ENCODE results near the gene CTSO.

CTSO gene

DNA sequence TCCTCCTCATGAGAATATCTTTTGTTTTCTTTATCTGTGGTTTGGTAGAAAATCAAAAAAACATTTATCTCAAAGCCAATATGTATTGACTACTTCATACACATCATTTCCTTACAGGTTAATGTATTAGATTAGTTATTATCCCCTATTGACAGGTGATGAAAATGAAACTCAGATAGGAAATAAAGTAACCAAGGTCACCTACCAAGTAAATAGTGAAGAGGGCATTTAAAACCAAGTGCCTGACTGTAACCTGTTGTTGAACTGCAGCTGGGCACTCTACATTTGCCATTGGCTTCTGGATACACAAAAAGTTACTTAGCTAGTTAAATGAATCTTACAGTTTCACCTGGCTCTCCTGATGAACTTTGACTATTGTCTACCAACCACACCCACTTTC is 41.4 kb upstream of the CTSO start:
- Histone ChIP-seq H3K4me1 (ENCODE audit: insufficient read depth, low read length, poor library complexity, severe bottlenecking) (no peaks in the 10 kb centered on the region), H4K20me1 (ENCODE audit: insufficient read depth, low read length, poor library complexity, severe bottlenecking) (no peaks in the 10 kb centered on the region), H3F3A (ENCODE audit: low read depth) (no peaks in the 10 kb centered on the region), H3K9ac (ENCODE audit: low read depth, low read length, poor library complexity, severe bottlenecking) (no peak overlapping the region), H3K4me2 (ENCODE audit: low read depth, low read length, poor library complexity, severe bottlenecking) (no peak overlapping the region), H3K79me2 (ENCODE audit: insufficient read depth, low read length) (no peaks in the 10 kb centered on the region), H3K9me2 (replicated peaks; ENCODE audit: low read depth, low read length) (no peaks in the 10 kb centered on the region), H2AFZ (ENCODE audit: low read length) (no peak overlapping the region), H3K27me3 (ENCODE audit: insufficient read depth, low read length, poor library complexity, severe bottlenecking) (no peaks in the 10 kb centered on the region), H3K4me3 (ENCODE audit: low read length, poor library complexity, severe bottlenecking) (no peak overlapping the region), H3K9me3 (ENCODE audit: insufficient read depth, low read depth, low read length) (no peaks in the 10 kb centered on the region), H3K36me3 (ENCODE audit: insufficient read depth, low read length) (no peaks in the 10 kb centered on the region)
- TF ChIP-seq EZH2phosphoT487 (IDR thresholded peaks at IDR 0.05; ENCODE audit: borderline replicate concordance), result no peak
- TF ChIP-seq, protein P1, sequence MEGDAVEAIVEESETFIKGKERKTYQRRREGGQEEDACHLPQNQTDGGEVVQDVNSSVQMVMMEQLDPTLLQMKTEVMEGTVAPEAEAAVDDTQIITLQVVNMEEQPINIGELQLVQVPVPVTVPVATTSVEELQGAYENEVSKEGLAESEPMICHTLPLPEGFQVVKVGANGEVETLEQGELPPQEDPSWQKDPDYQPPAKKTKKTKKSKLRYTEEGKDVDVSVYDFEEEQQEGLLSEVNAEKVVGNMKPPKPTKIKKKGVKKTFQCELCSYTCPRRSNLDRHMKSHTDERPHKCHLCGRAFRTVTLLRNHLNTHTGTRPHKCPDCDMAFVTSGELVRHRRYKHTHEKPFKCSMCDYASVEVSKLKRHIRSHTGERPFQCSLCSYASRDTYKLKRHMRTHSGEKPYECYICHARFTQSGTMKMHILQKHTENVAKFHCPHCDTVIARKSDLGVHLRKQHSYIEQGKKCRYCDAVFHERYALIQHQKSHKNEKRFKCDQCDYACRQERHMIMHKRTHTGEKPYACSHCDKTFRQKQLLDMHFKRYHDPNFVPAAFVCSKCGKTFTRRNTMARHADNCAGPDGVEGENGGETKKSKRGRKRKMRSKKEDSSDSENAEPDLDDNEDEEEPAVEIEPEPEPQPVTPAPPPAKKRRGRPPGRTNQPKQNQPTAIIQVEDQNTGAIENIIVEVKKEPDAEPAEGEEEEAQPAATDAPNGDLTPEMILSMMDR (conservative IDR thresholded peaks at IDR 0.05; ENCODE audit: low read length), result no peak

DNA sequence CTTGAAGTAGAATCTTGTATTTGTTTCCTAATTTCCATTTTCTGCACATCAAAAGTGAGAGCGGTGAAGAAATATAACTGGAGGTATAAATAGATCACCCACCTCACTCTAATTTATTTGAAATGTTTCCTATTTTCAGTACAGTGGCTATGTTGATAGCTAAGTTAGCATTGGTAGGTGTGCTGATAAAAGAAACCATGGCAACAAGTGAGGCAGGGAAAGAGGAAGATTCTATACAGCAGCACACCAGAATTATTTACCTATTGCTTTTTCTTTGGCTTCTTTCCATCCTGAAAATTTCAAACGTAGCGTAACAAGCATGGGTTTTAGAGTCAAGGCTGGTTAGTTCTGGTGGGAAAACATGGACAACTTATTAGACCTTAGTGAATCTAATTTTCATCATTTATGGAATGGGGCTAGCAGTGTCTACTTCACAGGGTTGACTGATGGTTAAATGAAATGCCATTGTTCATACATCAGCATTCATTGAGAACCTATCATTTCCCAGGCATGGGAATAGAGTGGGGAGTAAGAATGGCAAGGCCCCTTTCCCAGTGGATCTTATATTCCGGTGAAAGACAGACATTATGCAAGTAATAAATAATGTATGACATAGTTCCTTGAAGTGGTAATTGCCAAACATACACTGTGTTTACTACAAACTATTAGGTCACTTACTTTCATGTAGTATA is 30.6 kb upstream of the CTSO start:
- TF ChIP-seq, protein P1 (conservative IDR thresholded peaks at IDR 0.05; ENCODE audit: low read length), result no peak
- TF ChIP-seq EZH2phosphoT487 (IDR thresholded peaks at IDR 0.05; ENCODE audit: borderline replicate concordance), result no peak
- Histone ChIP-seq H3K4me2 (ENCODE audit: low read depth, low read length, poor library complexity, severe bottlenecking) (no peak overlapping the region), H3K27me3 (ENCODE audit: insufficient read depth, low read length, poor library complexity, severe bottlenecking) (no peaks in the 10 kb centered on the region), H3K9ac (ENCODE audit: low read depth, low read length, poor library complexity, severe bottlenecking) (no peak overlapping the region), H3F3A (ENCODE audit: low read depth) (no peaks in the 10 kb centered on the region), H4K20me1 (ENCODE audit: insufficient read depth, low read length, poor library complexity, severe bottlenecking) (no peaks in the 10 kb centered on the region), H3K36me3 (ENCODE audit: insufficient read depth, low read length) (no peaks in the 10 kb centered on the region), H3K9me3 (ENCODE audit: insufficient read depth, low read depth, low read length) (no peaks in the 10 kb centered on the region), H3K9me2 (replicated peaks; ENCODE audit: low read depth, low read length) (no peaks in the 10 kb centered on the region), H3K4me1 (ENCODE audit: insufficient read depth, low read length, poor library complexity, severe bottlenecking) (no peaks in the 10 kb centered on the region), H3K79me2 (ENCODE audit: insufficient read depth, low read length) (no peaks in the 10 kb centered on the region), H2AFZ (ENCODE audit: low read length) (no peak overlapping the region), H3K4me3 (ENCODE audit: low read length, poor library complexity, severe bottlenecking) (no peak overlapping the region)

DNA sequence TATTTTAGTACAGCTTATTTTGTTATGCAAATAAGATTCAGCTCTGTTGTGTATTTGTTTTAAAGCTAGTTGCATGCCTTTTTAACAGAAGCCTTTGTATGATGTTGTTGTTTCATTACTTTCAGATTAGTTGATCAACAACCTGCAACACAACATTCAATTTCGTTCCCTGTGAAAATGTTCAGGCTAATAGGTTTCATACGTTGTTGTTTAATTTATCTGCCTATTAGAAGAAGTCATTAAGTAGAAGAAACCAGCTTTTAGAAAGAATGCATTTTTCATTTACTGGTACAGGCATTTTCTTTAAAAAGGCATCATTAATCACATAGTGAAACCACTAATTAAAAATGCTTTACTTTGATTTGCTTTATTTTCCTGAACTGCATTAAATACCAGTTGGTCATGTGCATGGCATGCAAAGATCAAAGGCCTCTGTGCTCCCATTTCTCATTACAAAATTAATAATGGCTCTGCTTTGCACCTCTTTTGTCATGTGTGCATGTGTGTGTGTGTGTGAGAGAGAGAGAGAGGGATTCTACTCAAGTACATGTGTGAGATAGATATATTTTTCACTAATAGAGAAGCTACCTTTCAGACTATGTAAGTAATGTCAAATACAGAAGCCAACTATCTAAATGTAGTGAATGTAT is 29.2 kb upstream of the CTSO start:
- H3K4me3 ChIP-seq (ENCODE audit: low read length, poor library complexity, severe bottlenecking), result no peak overlapping the region
- H3K9me3 ChIP-seq (ENCODE audit: insufficient read depth, low read depth, low read length), result no peaks in the 10 kb centered on the region
- H2AFZ ChIP-seq (ENCODE audit: low read length), result no peak overlapping the region
- no peaks in the 10 kb centered on the region for H4K20me1 ChIP-seq (ENCODE audit: insufficient read depth, low read length, poor library complexity, severe bottlenecking)
- no peaks in the 10 kb centered on the region for H3K9me2 ChIP-seq (replicated peaks; ENCODE audit: low read depth, low read length)
- H3K4me2 ChIP-seq (ENCODE audit: low read depth, low read length, poor library complexity, severe bottlenecking), result no peak overlapping the region
- no peaks in the 10 kb centered on the region for H3K4me1 ChIP-seq (ENCODE audit: insufficient read depth, low read length, poor library complexity, severe bottlenecking)
- TF ChIP-seq, protein P1 (conservative IDR thresholded peaks at IDR 0.05; ENCODE audit: low read length), result no peak
- no peak for TF ChIP-seq EZH2phosphoT487 (IDR thresholded peaks at IDR 0.05; ENCODE audit: borderline replicate concordance)
- H3F3A ChIP-seq (ENCODE audit: low read depth), result no peaks in the 10 kb centered on the region
- no peaks in the 10 kb centered on the region for H3K27me3 ChIP-seq (ENCODE audit: insufficient read depth, low read length, poor library complexity, severe bottlenecking)
- H3K9ac ChIP-seq (ENCODE audit: low read depth, low read length, poor library complexity, severe bottlenecking), result no peak overlapping the region
- H3K36me3 ChIP-seq (ENCODE audit: insufficient read depth, low read length), result no peaks in the 10 kb centered on the region
- no peaks in the 10 kb centered on the region for H3K79me2 ChIP-seq (ENCODE audit: insufficient read depth, low read length)

Data from Loucy (cell line).